Measurements from ENCODE around the gene TCP11X1.
"Not testable (repeated sequence)": the region's sequence is repeated elsewhere in the genome, so short reads cannot be mapped to it uniquely, and the experiment has no call there.

The TCP11X1 gene

DNA sequence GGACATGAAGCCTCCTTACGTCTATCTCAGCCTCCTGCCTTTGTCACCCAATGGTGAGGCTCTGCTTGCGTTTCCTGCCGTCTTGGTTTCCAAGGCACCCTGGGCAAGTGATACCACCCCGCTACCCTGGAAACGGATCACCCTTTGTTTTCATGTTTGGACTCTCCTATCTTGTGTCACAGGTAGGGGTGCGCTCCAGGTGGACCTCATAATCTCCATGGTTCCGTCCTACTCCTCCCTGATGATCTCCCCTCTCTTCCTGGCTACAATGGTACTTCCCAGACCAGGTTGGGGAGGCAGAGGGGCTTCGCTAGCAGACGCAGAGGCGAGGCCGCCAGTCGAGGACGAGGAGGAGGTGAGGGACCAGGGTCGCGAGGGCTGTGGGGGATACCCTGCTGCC, at the start of gene TCP11X1:
TCP11X1 (plus strand) TSS at position 316 of the 400 bp plus-strand sequence.
- H4K20me1 ChIP-seq (ENCODE audit: insufficient read depth, low read length); H3K79me2 ChIP-seq (ENCODE audit: low read length); H3F3A ChIP-seq (ENCODE audit: insufficient read depth, low read length); H3K27me3 ChIP-seq (replicated peaks; ENCODE audit: insufficient read depth, low read length); H3K9me3 ChIP-seq (replicated peaks; ENCODE audit: insufficient read depth, low read length); H3K36me3 ChIP-seq (replicated peaks; ENCODE audit: insufficient read depth, low read length); H3K9me2 ChIP-seq (replicated peaks; ENCODE audit: insufficient read depth, low read length); DNase-seq; H2AFZ ChIP-seq (ENCODE audit: low read length); H3K4me3 ChIP-seq (ENCODE audit: low read length); H3K4me1 ChIP-seq (ENCODE audit: low read length); H3K9ac ChIP-seq (ENCODE audit: low read length); H3K27ac ChIP-seq (ENCODE audit: low read length); H3K4me2 ChIP-seq (ENCODE audit: low read depth, low read length): not testable (repeated sequence)

DNA sequence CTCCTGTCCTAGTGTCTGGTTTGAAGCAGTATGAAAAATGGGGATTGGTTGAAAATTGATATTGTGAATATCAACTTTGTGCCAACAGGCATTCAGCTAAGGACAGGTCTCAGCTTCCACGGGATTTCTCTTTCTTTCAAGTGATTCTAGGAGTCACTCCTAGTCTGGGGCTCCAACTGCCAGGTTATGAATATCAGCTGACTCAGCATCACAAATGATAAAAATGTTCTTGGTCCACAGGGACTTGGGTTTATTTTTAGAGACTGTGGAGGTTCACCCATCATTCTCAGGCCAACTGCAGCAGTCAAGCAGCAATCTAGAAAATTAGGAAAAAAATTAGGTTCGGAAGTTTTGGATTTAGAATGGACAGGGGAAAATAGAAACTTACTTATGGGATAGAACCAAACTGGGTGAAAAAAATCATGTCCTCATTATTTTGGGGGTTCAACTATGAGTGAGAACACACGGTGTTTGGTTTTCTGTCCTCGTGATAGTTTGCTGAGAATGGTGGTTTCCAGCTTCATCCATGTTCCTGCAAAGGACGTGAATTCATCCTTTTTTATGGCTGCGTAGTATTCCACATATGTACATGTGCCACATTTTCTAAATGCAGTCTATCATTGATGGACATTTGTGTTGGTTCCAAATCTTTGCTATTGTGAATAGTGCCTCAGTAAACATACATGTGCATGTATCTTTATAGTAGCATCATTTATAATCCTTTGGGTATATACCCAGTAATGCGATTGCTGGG, 29.0 kb upstream of the TCP11X1 start:
- H3K9me2 ChIP-seq (replicated peaks; ENCODE audit: insufficient read depth, low read length), result no peaks in the 10 kb centered on the region
- H3K27ac ChIP-seq (ENCODE audit: low read length), result no peak overlapping the region
- H3K4me2 ChIP-seq (ENCODE audit: low read depth, low read length), result no peak overlapping the region
- no peak overlapping the region for H2AFZ ChIP-seq (ENCODE audit: low read length)
- H3K4me1 ChIP-seq (ENCODE audit: low read length), result no peaks in the 10 kb centered on the region
- DNase-seq, result no peak
- H3K9ac ChIP-seq (ENCODE audit: low read length), result no peak overlapping the region
- H3K4me3 ChIP-seq (ENCODE audit: low read length), result no peak overlapping the region
- no peaks in the 10 kb centered on the region for H3F3A ChIP-seq (ENCODE audit: insufficient read depth, low read length)
- no peaks in the 10 kb centered on the region for H3K27me3 ChIP-seq (replicated peaks; ENCODE audit: insufficient read depth, low read length)
- TF ChIP-seq EZH2 (optimal IDR thresholded peaks at IDR 0.05; ENCODE audit: low read depth, low read length) (no peak), EZH2phosphoT487 (IDR thresholded peaks at IDR 0.05; ENCODE audit: low read length) (no peak)
- TF ChIP-seq, protein P1, sequence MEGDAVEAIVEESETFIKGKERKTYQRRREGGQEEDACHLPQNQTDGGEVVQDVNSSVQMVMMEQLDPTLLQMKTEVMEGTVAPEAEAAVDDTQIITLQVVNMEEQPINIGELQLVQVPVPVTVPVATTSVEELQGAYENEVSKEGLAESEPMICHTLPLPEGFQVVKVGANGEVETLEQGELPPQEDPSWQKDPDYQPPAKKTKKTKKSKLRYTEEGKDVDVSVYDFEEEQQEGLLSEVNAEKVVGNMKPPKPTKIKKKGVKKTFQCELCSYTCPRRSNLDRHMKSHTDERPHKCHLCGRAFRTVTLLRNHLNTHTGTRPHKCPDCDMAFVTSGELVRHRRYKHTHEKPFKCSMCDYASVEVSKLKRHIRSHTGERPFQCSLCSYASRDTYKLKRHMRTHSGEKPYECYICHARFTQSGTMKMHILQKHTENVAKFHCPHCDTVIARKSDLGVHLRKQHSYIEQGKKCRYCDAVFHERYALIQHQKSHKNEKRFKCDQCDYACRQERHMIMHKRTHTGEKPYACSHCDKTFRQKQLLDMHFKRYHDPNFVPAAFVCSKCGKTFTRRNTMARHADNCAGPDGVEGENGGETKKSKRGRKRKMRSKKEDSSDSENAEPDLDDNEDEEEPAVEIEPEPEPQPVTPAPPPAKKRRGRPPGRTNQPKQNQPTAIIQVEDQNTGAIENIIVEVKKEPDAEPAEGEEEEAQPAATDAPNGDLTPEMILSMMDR (IDR thresholded peaks at IDR 0.05; ENCODE audit: low read length), result no peak
- no peaks in the 10 kb centered on the region for H4K20me1 ChIP-seq (ENCODE audit: insufficient read depth, low read length)
- no peaks in the 10 kb centered on the region for H3K36me3 ChIP-seq (replicated peaks; ENCODE audit: insufficient read depth, low read length)
- H3K9me3 ChIP-seq (replicated peaks; ENCODE audit: insufficient read depth, low read length), result no peaks in the 10 kb centered on the region
- H3K79me2 ChIP-seq (ENCODE audit: low read length), result no peaks in the 10 kb centered on the region

DNA sequence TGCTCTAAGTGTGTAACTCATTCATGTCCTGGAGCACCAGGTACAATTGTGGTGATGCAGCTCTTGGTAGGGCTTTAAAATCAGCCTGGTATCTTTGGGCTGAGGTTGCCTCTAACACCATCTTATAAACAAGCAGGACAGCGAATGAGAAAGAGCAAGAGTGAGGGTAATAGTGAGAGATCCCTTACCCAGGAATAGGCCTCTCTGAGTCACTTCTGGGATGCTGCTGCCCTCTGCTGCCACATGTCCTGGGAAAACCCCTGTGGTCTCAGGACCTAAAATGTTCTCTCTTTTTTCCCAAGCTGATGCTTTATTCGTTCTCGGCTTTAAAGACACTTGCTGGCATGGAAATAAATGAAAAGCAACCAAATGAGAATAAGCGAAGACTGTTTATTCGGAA, 7.2 kb upstream of the TCP11X1 start:
- not testable (repeated sequence) for H3K9ac ChIP-seq (ENCODE audit: low read length); H3K4me2 ChIP-seq (ENCODE audit: low read depth, low read length); H3K4me1 ChIP-seq (ENCODE audit: low read length)

DNA sequence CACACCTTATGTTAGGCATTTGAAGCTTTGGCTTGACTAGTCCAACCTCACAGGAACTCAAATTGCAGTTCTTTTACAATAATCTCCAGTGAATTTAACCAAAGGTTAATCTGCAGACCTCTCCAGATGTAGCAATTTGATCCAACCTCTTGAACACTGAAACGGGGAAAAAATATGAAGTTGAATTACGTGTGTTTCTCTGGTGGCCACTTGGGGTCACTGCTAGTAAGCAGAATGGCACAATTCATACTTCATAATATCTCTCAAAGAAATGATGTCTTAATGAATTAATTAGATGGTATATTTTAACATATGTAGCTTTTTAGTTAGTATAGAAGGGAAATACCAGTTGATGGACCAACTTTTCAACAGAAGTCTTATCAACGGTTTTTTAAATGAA, 1.4 kb downstream of the TCP11X1 start:
- not testable (repeated sequence) for H3K4me3 ChIP-seq (ENCODE audit: low read length)

More for the DNA sequence above, 7.2 kb upstream of the TCP11X1 start:
- not testable (repeated sequence) for H2AFZ ChIP-seq (ENCODE audit: low read length); H3K79me2 ChIP-seq (ENCODE audit: low read length); H3K27me3 ChIP-seq (replicated peaks; ENCODE audit: insufficient read depth, low read length); H3K4me3 ChIP-seq (ENCODE audit: low read length); H4K20me1 ChIP-seq (ENCODE audit: insufficient read depth, low read length); H3K9me3 ChIP-seq (replicated peaks; ENCODE audit: insufficient read depth, low read length); H3F3A ChIP-seq (ENCODE audit: insufficient read depth, low read length); H3K27ac ChIP-seq (ENCODE audit: low read length); H3K36me3 ChIP-seq (replicated peaks; ENCODE audit: insufficient read depth, low read length); H3K9me2 ChIP-seq (replicated peaks; ENCODE audit: insufficient read depth, low read length); DNase-seq

DNA sequence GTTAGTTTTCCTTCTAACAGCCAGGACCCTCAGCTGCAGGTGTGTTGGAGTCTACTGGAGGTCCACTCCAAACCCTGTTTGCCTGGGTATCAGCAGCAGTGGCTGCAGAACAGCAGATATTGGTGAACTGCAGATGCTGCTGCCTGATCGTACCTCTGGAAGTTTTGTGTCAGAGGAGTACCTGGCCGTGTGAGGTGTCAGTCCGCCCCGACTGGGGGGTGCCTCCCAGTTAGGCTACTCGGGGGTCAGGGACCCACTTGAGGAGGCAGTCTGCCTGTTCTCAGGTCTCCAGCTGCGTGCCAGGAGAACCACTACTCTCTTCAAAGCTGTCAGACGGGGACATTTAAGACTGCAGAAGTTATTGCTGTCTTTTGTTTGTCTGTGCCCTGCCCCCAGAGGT, 20.6 kb downstream of the TCP11X1 start:
- H3K9me3 ChIP-seq (replicated peaks; ENCODE audit: insufficient read depth, low read length); H2AFZ ChIP-seq (ENCODE audit: low read length); H4K20me1 ChIP-seq (ENCODE audit: insufficient read depth, low read length); H3K27me3 ChIP-seq (replicated peaks; ENCODE audit: insufficient read depth, low read length); H3K27ac ChIP-seq (ENCODE audit: low read length); H3K9me2 ChIP-seq (replicated peaks; ENCODE audit: insufficient read depth, low read length); H3K4me1 ChIP-seq (ENCODE audit: low read length); H3K36me3 ChIP-seq (replicated peaks; ENCODE audit: insufficient read depth, low read length); H3K9ac ChIP-seq (ENCODE audit: low read length); DNase-seq; H3F3A ChIP-seq (ENCODE audit: insufficient read depth, low read length); H3K79me2 ChIP-seq (ENCODE audit: low read length); H3K4me2 ChIP-seq (ENCODE audit: low read depth, low read length); H3K4me3 ChIP-seq (ENCODE audit: low read length): not testable (repeated sequence)

More for the DNA sequence above, 1.4 kb downstream of the TCP11X1 start:
- H4K20me1 ChIP-seq (ENCODE audit: insufficient read depth, low read length); H3F3A ChIP-seq (ENCODE audit: insufficient read depth, low read length); H3K9ac ChIP-seq (ENCODE audit: low read length); DNase-seq; H3K4me1 ChIP-seq (ENCODE audit: low read length); H3K9me2 ChIP-seq (replicated peaks; ENCODE audit: insufficient read depth, low read length); H3K36me3 ChIP-seq (replicated peaks; ENCODE audit: insufficient read depth, low read length); H2AFZ ChIP-seq (ENCODE audit: low read length); H3K79me2 ChIP-seq (ENCODE audit: low read length); H3K27me3 ChIP-seq (replicated peaks; ENCODE audit: insufficient read depth, low read length); H3K27ac ChIP-seq (ENCODE audit: low read length); H3K9me3 ChIP-seq (replicated peaks; ENCODE audit: insufficient read depth, low read length); H3K4me2 ChIP-seq (ENCODE audit: low read depth, low read length): not testable (repeated sequence)

DNA sequence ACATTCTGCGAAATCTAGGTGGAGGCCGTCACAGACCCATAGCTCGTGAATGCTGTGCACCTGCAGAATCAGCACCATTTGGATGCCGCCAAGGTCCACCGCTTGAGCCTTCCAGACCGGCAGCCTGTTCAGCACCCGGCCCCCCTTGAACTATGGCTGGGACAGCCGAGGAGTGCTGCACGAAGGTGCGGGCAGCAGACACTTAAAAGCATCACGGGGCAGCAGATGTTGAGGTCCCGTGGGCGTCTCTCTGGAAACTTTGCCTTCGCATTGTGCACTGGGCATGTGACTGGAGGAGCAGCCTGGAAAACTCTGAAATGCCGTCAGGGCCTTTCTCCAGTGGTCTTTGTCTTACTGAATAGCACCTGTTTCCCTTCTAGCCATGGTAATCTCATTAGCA, 25.2 kb downstream of the TCP11X1 start:
- H3K9ac ChIP-seq (ENCODE audit: low read length); H3K4me2 ChIP-seq (ENCODE audit: low read depth, low read length); H3K79me2 ChIP-seq (ENCODE audit: low read length); H2AFZ ChIP-seq (ENCODE audit: low read length); H3K27me3 ChIP-seq (replicated peaks; ENCODE audit: insufficient read depth, low read length); H3K9me3 ChIP-seq (replicated peaks; ENCODE audit: insufficient read depth, low read length); H3K4me1 ChIP-seq (ENCODE audit: low read length); H3K36me3 ChIP-seq (replicated peaks; ENCODE audit: insufficient read depth, low read length); H4K20me1 ChIP-seq (ENCODE audit: insufficient read depth, low read length); H3F3A ChIP-seq (ENCODE audit: insufficient read depth, low read length); H3K9me2 ChIP-seq (replicated peaks; ENCODE audit: insufficient read depth, low read length); H3K27ac ChIP-seq (ENCODE audit: low read length); H3K4me3 ChIP-seq (ENCODE audit: low read length); DNase-seq: not testable (repeated sequence)

DNA sequence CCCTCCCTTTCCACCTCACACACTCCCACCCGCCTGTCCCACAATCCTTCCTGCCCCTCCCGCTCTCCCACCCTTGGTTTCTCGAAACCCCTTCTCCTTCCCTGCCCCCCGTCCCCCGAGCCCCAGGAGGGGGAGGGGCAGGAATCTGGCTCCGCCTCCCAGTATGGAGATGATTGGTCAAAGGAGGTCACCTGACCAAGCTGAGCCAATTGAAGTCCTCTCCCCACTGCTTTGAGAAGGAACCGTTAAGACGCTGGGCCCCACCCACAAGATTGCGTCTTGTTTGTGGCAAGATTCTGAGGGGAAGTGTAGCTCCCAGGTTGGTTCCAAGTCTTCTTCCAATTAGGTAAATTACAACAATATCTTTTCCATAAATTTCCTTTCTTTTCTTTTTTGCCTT, 31.8 kb downstream of the TCP11X1 start, which contains the start of gene NXF2:
NXF2 (plus strand) TSS at position 275 of the 400 bp plus-strand sequence. CDS start 59,912 bp downstream, outside the sequence.
- H3F3A ChIP-seq (ENCODE audit: insufficient read depth, low read length); H3K27me3 ChIP-seq (replicated peaks; ENCODE audit: insufficient read depth, low read length); H3K9me3 ChIP-seq (replicated peaks; ENCODE audit: insufficient read depth, low read length); H2AFZ ChIP-seq (ENCODE audit: low read length); H3K36me3 ChIP-seq (replicated peaks; ENCODE audit: insufficient read depth, low read length); DNase-seq; H3K79me2 ChIP-seq (ENCODE audit: low read length); H3K27ac ChIP-seq (ENCODE audit: low read length); H3K9ac ChIP-seq (ENCODE audit: low read length); H3K9me2 ChIP-seq (replicated peaks; ENCODE audit: insufficient read depth, low read length); H4K20me1 ChIP-seq (ENCODE audit: insufficient read depth, low read length); H3K4me2 ChIP-seq (ENCODE audit: low read depth, low read length); H3K4me3 ChIP-seq (ENCODE audit: low read length); H3K4me1 ChIP-seq (ENCODE audit: low read length): not testable (repeated sequence)

Measured in MM.1S (cell line).